IPS-18c (cell line): ENCODE data around the gene PGP.
A peak's percentile ranks its signal among the peaks of the same experiment; 100 is the strongest.
"Not testable (repeated sequence)": the region's sequence is repeated elsewhere in the genome, so short reads cannot be mapped to it uniquely, and the experiment has no call there.

Experiments used
- H3K4me3 ChIP-seq: 2 replicates; pipeline ENCODE4 v1.7.0; 2013; ENCODE audit warnings: low read depth, mild to moderate bottlenecking, low read length, moderate library complexity; ENCODE audit not compliant: insufficient read depth
- H3K9me3 ChIP-seq: one replicate; pipeline ENCODE4 v1.6.1; 2013; ENCODE audit warnings: mild to moderate bottlenecking, low read length, moderate library complexity; ENCODE audit not compliant: control insufficient read depth, insufficient read depth

PGP gene

DNA sequence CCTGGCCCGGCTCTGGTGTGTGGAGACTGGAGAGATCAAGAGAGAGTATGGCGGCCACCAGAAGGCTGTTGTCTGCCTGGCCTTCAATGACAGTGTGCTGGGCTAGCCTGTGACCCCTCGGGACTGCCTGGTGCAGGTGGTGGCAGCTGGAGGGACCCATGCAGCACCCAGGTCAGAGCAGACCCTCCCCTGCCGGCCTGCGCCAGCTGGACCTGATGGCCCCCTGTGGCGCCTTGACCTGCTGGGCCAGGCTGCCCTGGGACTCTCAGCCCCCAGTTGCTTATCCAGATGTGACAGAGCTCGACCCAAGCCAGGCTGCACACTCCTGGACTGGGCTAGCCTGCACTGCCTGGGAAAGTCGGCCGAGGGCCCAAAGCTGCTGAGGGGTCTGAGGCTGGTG lies 5.9 kb downstream of the PGP start:
- Histone ChIP-seq H3K9me3 (no peaks in the 10 kb centered on the region), H3K4me3 (no peak overlapping the region)

DNA sequence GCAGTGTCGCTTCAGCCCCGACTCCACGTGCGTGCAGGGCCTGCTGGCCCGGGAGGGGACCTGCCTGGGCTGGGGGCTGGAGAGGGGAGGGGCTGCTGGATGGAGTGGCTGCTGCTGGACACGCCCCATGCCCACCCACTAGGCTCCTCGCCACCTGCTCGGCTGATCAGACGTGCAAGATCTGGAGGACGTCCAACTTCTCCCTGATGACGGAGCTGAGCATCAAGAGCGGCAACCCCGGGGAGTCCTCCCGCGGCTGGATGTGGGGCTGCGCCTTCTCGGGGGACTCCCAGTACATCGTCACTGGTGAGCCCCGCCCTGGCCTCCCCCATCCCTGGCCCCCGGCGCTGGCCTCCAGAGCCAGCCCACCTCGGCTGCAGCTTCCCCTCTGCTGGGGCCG lies 6.3 kb downstream of the PGP start:
- no peak overlapping the region for H3K4me3 ChIP-seq

DNA sequence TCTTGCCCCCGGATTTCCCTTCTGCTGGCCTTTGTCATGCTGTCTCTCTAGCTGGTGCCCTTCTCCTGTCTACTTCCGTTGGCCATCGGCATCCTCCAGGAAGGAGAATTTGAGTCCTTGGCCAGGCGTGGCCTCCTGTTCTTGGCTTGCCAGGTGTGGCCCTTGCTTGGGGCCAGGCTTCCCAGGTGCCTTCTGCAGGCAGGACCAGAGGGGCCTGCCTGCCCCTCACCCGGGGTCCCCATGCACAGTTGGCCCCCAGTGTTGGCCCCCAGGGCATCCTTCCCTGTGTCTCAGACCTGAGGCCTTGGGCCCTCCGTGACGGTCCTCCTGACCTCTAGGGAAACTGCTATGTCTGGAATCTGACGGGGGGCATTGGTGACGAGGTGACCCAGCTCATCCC lies 6.8 kb downstream of the PGP start:
- Histone ChIP-seq H3K4me3 (no peak overlapping the region), H3K9me3 (no peaks in the 10 kb centered on the region)

More for the DNA sequence above, 6.3 kb downstream of the PGP start:
- no peaks in the 10 kb centered on the region for H3K9me3 ChIP-seq

DNA sequence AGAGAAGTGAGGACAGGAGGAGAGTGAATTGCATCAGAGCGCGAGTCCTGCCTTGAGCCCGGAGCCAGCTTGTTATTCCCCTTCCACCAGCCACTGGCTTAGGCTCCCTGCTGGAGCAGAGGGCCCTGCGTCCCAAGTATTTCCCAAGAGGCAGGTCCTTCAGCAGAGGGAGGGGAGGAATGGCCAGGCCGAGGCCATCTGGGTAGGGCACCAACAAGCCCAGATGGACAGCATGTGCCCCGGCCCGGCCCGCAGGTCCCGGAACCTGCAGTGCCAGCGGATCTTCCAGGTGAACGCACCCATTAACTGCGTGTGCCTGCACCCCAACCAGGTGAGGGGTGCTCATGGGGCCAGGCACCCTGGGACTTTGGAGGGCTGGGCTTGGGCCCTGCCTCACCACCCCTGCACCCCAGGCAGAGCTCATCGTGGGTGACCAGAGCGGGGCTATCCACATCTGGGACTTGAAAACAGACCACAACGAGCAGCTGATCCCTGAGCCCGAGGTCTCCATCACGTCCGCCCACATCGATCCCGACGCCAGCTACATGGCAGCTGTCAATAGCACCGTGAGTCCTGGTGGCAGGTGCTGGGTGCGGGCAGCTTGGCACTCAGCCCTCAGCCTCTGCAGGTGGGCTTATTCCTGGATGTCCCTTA lies 7.7 kb downstream of the PGP start:
- no peaks in the 10 kb centered on the region for H3K9me3 ChIP-seq
- no peak overlapping the region; the same call in 1 of the 2 replicates for H3K4me3 ChIP-seq

DNA sequence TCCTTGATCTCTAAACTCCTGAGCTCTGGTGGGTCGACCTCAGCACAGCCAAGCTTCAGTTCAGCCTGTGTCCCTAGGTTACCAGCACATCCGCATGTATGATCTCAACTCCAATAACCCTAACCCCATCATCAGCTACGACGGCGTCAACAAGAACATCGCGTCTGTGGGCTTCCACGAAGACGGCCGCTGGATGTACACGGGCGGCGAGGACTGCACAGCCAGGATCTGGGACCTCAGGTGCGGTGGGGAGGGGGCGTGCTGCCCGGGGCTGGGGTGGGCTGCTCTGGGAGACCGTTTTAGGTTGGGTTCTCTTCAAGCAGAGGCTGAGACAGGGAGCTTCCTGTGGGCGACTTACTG lies 8.2 kb downstream of the PGP start:
- H3K4me3 ChIP-seq = peak overlapping the region; percentile 100

DNA sequence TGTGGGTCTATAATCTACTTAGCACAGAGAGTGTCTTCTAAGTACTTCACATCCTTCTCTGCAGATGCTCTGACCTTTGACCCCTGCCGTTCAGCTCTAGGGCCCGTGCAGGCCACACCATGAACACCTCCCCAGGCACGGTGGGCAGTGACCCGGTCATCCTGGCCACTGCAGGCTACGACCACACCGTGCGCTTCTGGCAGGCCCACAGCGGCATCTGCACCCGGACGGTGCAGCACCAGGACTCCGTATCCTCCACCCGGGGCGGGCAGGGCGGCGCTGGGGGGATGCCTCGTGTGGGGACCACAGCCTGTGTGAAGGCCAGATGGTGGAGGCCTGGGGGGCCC lies 8.7 kb downstream of the PGP start:
- peak overlapping the region; percentile 100 for H3K4me3 ChIP-seq

More for the DNA sequence above, 8.2 kb downstream of the PGP start:
- H3K9me3 ChIP-seq = no peaks in the 10 kb centered on the region

DNA sequence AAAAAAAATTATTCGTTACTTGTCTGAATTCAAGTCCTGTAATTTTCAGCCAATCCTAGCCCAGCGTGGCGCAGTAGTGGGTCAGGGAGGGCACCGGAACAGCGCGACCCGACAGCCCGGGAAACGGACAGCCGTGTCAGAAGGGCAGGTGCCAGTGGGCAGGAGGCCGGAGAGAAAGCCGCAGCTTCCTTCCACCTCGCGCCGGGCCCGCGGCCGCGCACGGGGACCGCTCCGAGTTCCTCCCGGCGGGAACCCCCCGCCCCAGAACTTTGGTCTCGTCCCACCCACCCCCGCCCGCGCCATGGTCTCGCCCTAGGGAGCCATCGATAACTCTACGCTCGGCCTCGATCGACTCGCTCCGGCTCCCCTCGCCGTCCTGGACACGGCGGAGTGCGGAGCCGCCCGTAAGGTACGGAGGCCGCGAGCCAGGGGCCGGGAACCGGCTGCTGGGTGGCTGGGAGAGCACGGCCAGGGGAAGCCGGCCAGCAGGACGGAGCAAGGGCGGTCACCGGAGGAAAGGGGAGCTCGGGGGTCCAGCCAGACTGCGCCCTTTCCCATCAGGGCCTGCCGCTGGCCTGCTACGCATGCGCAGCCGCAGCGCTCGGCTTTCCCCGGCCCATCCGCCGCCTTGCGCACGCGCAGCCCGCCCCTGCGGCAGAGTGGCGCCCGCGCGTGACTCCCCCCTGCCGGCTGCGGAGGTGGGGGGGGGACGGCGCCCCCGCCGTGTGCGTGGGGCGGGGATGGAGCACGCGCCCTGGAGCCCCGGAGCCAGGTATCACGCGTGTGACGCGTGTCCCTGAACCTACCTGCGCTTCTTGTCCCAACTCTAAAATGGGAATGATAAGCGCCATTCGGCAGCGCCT lies 9.3 kb downstream of the PGP start, which contains the start of gene MLST8:
Gene MLST8, plus strand, starts transcription at position 351 of the 863 bp plus-strand sequence. CDS start 632 bp downstream, outside the sequence.
- peak within 1 kb of the TSS; percentile 100 for H3K4me3 ChIP-seq
- H3K9me3 ChIP-seq = no peaks in the 10 kb centered on the region

More for the DNA sequence above, 8.7 kb downstream of the PGP start:
- no peaks in the 10 kb centered on the region for H3K9me3 ChIP-seq

DNA sequence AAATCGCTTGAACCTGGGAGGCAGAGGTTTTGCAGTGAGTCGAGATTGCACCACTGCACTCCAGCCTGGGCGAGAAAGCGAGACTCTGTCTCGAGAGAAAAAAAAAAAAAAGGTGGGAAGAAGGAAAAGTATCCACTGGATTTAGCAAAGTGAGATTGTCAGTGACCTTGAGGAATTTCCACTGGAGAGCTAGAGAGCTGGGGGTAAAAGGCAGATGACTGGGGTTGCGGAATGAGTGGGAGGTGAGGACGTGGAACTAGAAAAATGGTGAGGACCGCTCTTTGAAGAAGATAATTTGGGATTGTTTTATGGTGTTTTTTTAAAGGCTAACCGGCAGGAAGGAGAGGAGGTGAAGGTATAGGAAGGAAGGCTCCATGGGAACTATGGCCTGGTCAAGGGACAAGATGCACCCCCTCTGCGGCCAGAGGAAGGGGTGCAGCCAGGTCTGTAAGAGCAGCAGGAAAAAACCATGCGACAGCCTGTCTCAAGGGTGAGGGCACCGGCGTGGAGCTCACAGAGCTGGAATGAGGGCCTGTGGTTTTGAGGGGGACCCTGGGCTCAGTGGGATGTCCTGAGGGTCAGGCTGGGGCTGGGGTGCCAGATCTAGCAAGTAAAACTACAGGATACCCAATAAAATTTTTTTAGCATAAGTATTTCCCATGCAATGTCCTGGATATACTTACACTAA lies 10.1 kb downstream of the PGP start:
- H3K4me3 ChIP-seq = peak overlapping the region; percentile 100; the same call in 1 of the 2 replicates
- H3K9me3 ChIP-seq = no peaks in the 10 kb centered on the region

DNA sequence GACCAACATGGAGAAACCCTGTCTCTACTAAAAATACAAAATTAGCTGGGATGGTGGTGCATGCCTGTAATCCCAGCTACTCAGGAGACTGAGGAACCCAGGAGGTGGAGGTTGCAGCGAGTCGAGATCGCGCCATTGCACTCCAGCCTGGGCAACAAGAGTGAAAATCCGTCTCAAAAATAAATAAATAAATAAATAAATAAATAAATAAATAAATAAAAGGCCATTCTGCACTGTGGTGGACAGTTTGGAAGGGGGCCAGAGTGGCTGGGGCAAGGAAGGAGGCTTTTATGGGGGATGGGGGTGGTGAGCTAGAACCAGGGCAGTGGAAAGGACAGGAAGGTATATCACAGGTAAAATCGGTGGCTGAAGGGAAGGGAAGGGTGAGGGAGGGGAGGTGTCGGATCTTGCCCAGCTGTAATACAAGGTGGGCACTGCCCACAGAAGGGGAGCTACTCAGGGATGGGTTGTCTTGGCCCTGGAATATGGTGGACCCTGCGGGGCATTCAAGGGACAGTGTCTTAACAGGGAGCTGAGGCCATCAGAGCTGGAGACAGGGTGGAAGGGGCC lies 11.4 kb downstream of the PGP start:
- not testable (repeated sequence) for H3K4me3 ChIP-seq, H3K9me3 ChIP-seq

DNA sequence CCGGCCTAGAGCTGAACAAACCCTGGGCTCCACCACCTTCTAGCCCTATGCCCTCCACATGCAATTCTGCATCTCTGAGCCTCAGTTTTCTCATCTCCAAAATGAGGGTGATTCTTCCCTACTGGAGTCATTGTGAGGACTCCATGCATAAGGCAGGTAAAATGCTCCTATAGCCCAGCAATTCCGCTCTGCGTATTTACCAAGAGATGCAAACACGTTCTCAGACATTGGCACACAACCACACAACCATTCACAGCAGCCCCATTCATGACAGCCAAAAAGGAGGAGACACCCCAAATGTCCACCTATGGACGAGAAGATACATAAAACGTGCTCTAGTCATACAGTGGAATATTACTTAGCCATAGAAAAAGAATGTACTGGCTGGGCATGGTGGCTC lies 14.3 kb downstream of the PGP start:
- no peak overlapping the region for H3K4me3 ChIP-seq

DNA sequence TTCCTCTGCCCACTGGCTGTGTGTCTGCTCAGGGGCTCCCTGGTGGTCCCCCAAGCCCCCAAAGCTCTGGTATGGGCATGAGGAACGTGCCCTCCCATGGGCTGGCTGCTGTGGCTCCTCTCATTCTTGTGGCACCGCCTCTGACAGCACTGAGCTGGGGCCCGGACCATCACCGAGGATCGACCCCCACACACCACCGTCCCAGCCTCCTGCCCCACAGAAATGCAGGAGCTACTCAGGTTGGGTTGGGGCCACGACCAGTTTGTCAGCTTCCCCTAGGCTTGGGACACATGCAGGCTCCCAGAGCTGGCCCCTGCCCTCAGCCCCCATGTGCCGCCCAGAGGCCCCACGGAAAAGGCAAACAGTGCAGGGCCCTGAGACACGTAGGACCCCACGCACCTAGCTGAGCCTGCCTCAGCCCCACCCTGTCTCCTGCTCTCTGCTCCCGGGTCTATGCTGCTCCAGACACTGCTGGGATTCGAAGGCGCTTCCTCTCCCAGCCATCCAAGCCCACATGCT lies 15.0 kb downstream of the PGP start:
- Histone ChIP-seq H3K9me3 (no peaks in the 10 kb centered on the region), H3K4me3 (no peak overlapping the region)

More for the DNA sequence above, 14.3 kb downstream of the PGP start:
- no peaks in the 10 kb centered on the region for H3K9me3 ChIP-seq

DNA sequence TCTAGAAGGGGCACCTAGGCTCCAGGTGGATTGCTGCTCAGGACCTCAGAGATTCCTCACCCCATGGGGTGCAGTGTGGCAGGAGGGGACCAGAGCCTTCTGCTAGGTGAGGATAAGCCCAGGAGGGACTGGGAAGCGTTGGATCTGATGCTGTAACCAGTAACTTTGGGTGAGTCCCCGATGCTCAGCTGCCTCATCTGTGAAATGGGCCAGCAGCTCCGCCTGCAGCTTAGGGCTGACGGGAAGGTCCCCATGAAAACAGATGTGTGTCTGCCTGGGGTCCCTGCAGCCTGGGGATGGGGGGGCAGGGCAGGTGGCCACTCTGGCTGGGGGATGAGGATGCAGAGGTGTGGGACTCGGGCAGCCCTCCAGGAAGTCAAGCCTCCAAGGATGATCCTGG lies 15.5 kb downstream of the PGP start:
- H3K4me3 ChIP-seq = no peak overlapping the region
- no peaks in the 10 kb centered on the region for H3K9me3 ChIP-seq

DNA sequence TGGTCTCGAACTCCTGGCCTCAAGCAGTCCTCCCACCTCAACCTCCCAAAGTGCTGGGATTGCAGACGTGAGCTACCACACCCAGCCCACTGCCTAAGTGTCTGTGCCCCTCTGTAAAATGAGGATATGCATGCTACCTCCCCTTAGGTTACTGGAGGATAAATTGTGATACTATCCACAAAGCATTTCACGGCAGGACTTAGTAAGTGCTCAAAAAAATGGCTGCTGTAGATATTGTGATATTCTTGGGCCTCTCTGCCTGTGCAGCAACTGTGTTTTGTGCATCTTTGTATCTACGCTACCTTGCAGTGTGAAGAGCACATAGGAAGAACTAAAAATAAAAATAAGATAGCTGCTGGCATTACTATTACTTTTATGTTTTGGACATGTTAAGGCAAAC lies 16.4 kb downstream of the PGP start:
- Histone ChIP-seq H3K9me3 (no peaks in the 10 kb centered on the region), H3K4me3 (no peak overlapping the region)

DNA sequence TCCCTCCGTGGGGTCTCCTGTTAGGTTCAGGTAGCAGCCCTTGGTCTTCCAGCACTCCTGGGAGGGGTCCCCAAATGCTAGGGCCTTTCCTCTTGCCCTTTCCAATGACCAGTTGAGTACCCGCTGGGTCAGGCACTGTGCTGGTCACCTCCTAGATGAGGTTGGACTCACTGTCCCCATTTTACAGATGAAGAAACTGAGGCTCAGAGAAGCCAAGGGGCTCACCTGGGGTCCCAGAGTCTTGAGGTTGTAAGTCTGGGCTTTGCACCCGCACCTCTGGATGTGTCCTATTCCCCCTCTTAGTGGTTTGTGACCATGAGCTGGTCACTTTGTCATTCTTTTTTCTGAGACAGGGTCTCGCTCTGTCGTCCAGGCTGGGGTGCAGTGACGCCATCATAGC lies 16.9 kb downstream of the PGP start:
- Histone ChIP-seq H3K4me3 (no peak overlapping the region), H3K9me3 (no peaks in the 10 kb centered on the region)

DNA sequence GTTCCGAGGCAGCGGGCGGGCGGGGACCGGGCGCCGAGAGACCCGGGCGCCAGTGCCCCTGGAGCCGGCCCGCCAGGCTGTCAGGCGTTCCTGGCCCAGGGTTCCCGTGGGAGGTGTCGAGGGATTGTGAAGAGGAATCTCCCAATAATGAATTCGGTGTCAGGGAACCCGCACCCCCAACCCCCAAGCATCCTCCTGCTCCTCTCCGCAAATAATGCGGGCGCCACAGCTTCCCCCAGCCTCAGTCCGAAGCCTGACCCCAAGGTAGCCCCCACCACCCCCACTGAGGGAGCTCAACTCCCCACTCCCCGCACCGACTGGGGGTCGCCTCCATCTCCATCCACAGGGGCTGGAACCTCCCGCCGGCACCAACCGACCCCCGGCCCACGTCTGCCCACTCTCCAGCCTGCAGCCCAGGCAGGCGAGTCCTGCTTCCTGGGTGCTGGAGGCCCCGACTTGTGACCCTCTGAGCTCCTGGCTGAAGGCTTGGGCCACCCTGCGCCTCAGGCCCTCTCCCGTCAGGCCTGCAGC lies 17.6 kb downstream of the PGP start:
- Histone ChIP-seq H3K9me3 (no peaks in the 10 kb centered on the region), H3K4me3 (peak overlapping the region; percentile 51)

DNA sequence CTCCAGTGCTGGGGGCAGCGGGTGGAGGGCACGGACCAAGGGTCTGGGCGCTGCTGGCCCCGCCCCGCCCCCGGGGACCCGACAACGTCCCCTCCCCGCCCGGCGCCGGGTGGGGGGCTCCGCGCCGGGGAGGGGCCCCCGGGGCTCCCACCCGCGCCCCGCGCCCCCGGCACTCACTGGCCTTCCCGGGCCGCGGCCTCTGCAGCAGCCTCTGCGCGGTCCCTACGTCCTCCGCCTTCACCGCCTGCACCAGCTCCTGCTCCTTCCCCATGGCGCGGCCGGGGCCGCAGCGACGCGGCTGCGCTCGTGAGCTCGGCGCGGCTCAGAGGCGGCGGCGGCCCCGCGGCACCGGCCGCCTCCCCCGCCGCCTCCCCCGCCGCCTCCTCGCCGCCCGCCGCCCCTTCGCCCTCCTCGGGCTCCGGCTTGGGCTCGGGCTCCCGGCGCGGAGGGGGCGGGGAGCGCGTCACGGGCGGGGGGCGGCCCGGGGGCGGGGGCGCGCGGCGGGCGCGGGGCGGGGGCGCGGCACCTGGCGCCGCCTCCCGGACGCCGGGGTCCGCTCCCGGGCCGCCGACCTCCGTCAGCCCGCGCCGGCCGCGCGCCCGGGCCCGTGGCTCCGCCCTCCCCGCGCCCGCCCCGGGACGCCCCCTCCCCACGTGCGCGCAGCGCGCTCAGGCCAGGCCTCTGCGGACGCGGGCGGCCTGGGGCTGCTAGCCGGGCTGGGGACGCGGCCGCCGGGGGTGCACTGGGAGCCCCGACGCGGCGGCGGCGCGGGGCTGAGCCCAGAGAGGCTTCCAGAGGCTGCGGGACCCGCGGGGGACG lies 18.3 kb downstream of the PGP start, which contains the start of gene CASKIN1:
Gene CASKIN1, minus strand, starts transcription at position 444 of the 819 bp plus-strand sequence. Its CDS starts 173 bp downstream, at position 271.
- Histone ChIP-seq H3K9me3 (no peaks in the 10 kb centered on the region), H3K4me3 (peak within 1 kb of the TSS; percentile 57)
